DOHH2 (cell line): ENCODE results near the gene GPR65.

ENCODE experiments used
- EZH2phosphoT487 ChIP-seq: fragments of 200-600 bp; sonication (generic); IDR thresholded peaks from 2 replicates; pipeline ENCODE4 v1.6.1; 2017; ENCODE audit warnings: borderline replicate concordance, mild to moderate bottlenecking, antibody characterized with exemption, low read length, moderate library complexity, mixed read lengths
- TF ChIP-seq, protein P1 (sequence below): fragments of 200-600 bp; sonication (generic); IDR thresholded peaks from one replicate; pipeline ENCODE4 v1.5.1; 2014; ENCODE audit warnings: antibody characterized with exemption, mild to moderate bottlenecking, low read depth, low read length; ENCODE audit not compliant: poor library complexity, severe bottlenecking

DNA sequence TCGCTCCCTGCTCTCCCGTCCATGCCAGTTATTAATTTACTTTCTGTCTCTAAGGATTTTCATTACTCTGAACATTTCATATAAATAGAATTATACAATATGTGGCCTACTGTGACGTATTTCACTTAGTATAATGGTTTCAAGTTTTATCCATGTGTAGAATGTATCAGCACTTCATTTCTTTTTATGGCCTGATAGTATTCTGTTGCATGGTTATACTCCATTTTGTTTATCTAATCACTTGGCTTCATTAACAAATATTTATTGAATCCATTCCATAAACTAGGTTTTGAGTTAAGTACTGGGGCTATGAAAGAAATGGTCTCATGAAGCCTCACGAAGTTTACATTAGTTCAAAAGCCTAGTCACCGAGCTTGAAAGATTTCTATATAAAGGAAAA, 7.6 kb downstream of the GPR65 start:
- TF ChIP-seq, protein P1, sequence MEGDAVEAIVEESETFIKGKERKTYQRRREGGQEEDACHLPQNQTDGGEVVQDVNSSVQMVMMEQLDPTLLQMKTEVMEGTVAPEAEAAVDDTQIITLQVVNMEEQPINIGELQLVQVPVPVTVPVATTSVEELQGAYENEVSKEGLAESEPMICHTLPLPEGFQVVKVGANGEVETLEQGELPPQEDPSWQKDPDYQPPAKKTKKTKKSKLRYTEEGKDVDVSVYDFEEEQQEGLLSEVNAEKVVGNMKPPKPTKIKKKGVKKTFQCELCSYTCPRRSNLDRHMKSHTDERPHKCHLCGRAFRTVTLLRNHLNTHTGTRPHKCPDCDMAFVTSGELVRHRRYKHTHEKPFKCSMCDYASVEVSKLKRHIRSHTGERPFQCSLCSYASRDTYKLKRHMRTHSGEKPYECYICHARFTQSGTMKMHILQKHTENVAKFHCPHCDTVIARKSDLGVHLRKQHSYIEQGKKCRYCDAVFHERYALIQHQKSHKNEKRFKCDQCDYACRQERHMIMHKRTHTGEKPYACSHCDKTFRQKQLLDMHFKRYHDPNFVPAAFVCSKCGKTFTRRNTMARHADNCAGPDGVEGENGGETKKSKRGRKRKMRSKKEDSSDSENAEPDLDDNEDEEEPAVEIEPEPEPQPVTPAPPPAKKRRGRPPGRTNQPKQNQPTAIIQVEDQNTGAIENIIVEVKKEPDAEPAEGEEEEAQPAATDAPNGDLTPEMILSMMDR, result no peak
- no peak for TF ChIP-seq EZH2phosphoT487
